HCT116 (cell line): ENCODE results near the gene HMGB4. TPM values are rescaled to one million over a fixed set of nuclear protein-coding genes. Genes with fewer than 3 reads are reported as not detected.

ENCODE experiments used
- ATAC-seq: fragments of 200-7000 bp; cut with Tn5 transposase; 2 replicates; pipeline ENCODE4 v1.9.1; 2020; ENCODE audit warnings: mild to moderate bottlenecking, moderate library complexity
- BruUV-seq: library from RNA; stranded (reverse); fragments of 400-500 nt; replicated peaks from 2 replicates; lab custom pipeline; 2021; lab: Mats Ljungman, UMichigan
- CTCF ChIA-PET: fragments of 300-600 bp; sonication (Branson Sonifier 250); formaldehyde crosslinking; loops from one replicate; lab custom pipeline; 2021; ENCODE audit warnings: antibody characterized with exemption; lab: Charles Lee
- POLR2A ChIA-PET: fragments of 300-600, 350-600 bp; sonication (Branson Sonifier 250); formaldehyde crosslinking; loops from one replicate; lab custom pipeline; 2021; ENCODE audit warnings: antibody characterized with exemption; lab: Charles Lee
- RAD21 ChIA-PET, 2 experiments: fragments of 300-600 bp; sonication (Branson Sonifier 250); formaldehyde crosslinking; loops; one replicate each; lab custom pipeline; 2023; ENCODE audit warnings: low total read pairs in 2 of 2; ENCODE audit not compliant: uncharacterized antibody in 2 of 2, unreplicated experiment in 2 of 2, low non-redundant PET in 1 of 2; lab: Charles Lee
- DNase-seq: peaks from one replicate; pipeline ENCODE4 v3.0.0-alpha.2; 2010; ENCODE audit warnings: low read depth, low spot score
- H2AFZ ChIP-seq: fragments of 200-600 bp; shearing (Covaris generic), sonication (generic); 2 replicates; pipeline ENCODE4 v1.6.1; 2017; ENCODE audit warnings: low read depth, mixed run types, mixed read lengths, antibody characterized with exemption, low read length; ENCODE audit not compliant: poor library complexity, severe bottlenecking
- H3K27ac ChIP-seq: 2 replicates; pipeline ENCODE4 v1.5.1; 2012; ENCODE audit warnings: low read depth, low read length
- H3K27me3 ChIP-seq: fragments of 200-600 bp; sonication (generic); 2 replicates; pipeline ENCODE4 v1.6.1; 2016; ENCODE audit warnings: mixed run types, low read length, mixed read lengths; ENCODE audit not compliant: insufficient read depth
- H3K36me3 ChIP-seq, 2 experiments: fragments of 200-500 bp in 1 of 2; fragments of 200-600 bp in 1 of 2; sonication (Bioruptor generic) in 1 of 2; sonication (generic) in 1 of 2; 2 replicates each; pipeline versions ENCODE4 v1.5.1 to v1.6.1; 2014 to 2016; ENCODE audit warnings: low read length in 2 of 2, inconsistent platforms in 1 of 2, mixed read lengths in 1 of 2, mixed run types in 1 of 2; ENCODE audit not compliant: insufficient read depth in 2 of 2, control insufficient read depth in 1 of 2
- H3K4me1 ChIP-seq, 2 experiments: fragments of 200-600 bp in 1 of 2; sonication (generic) in 1 of 2; 2 replicates each; pipeline versions ENCODE4 v1.5.1 to v1.6.1; 2012 to 2017; ENCODE audit warnings: low read length in 2 of 2, inconsistent platforms in 1 of 2, mild to moderate bottlenecking in 1 of 2, mixed read lengths in 1 of 2, mixed run types in 1 of 2, moderate library complexity in 1 of 2; ENCODE audit not compliant: insufficient read depth in 2 of 2, control insufficient read depth in 1 of 2
- H3K4me2 ChIP-seq: fragments of 200-600 bp; sonication (generic); 2 replicates; pipeline ENCODE4 v1.6.1; 2017; ENCODE audit warnings: mixed run types, low read length, mixed read lengths
- H3K4me3 ChIP-seq, 2 experiments: fragments of 200-600 bp in 1 of 2; sonication (generic) in 1 of 2; replicated peaks in 1 of 2; 2 replicates each; pipeline ENCODE4 v1.5.1; 2011 to 2016; ENCODE audit warnings: low read length in 2 of 2, control low read depth in 1 of 2, low read depth in 1 of 2, mild to moderate bottlenecking in 1 of 2, mixed read lengths in 1 of 2, mixed run types in 1 of 2
- H3K79me2 ChIP-seq: fragments of 200-600 bp; sonication (generic); 2 replicates; pipeline ENCODE4 v1.6.1; 2017; ENCODE audit warnings: mild to moderate bottlenecking, mixed run types, low read length, moderate library complexity, mixed read lengths; ENCODE audit not compliant: insufficient read depth
- H3K9ac ChIP-seq: fragments of 200-600 bp; sonication (generic); 2 replicates; pipeline ENCODE4 v1.6.1; 2016; ENCODE audit warnings: low read length, mixed read lengths
- H3K9me2 ChIP-seq: fragments of 200-600 bp; sonication (generic), shearing (Covaris generic); 2 replicates; pipeline ENCODE4 v1.6.1; 2017; ENCODE audit warnings: mixed run types, mild to moderate bottlenecking, moderate library complexity; ENCODE audit not compliant: insufficient read depth
- H3K9me3 ChIP-seq, 2 experiments: fragments of 200-500 bp in 1 of 2; fragments of 200-600 bp in 1 of 2; sonication (Bioruptor generic) in 1 of 2; sonication (generic) in 1 of 2; 2 replicates each; pipeline ENCODE4 v1.6.1; 2014 to 2017; ENCODE audit warnings: low read length in 2 of 2, mixed read lengths in 2 of 2, inconsistent platforms in 1 of 2, low read depth in 1 of 2, mild to moderate bottlenecking in 1 of 2, mixed run types in 1 of 2, moderate library complexity in 1 of 2; ENCODE audit not compliant: control insufficient read depth in 1 of 2, insufficient read depth in 1 of 2
- H4K20me1 ChIP-seq: fragments of 200-600 bp; sonication (generic), shearing (Covaris generic); 2 replicates; pipeline ENCODE4 v1.6.1; 2017; ENCODE audit warnings: mixed run types, mild to moderate bottlenecking, moderate library complexity; ENCODE audit not compliant: insufficient read depth
- FOSL1 ChIP-seq: IDR thresholded peaks from 2 replicates; pipeline ENCODE4 v1.6.1; 2012; ENCODE audit warnings: low read depth
- JUND ChIP-seq: IDR thresholded peaks from 2 replicates; pipeline ENCODE4 v1.6.1; 2012
- POLR2A ChIP-seq: IDR thresholded peaks from 2 replicates; pipeline ENCODE4 v1.7.0; 2011; ENCODE audit warnings: borderline replicate concordance; ENCODE audit not compliant: insufficient read depth, insufficient read length; ENCODE audit errors: extremely low read depth
- SP1 ChIP-seq: IDR thresholded peaks from 2 replicates; pipeline ENCODE4 v1.6.1; 2012; ENCODE audit warnings: low read depth
- SRF ChIP-seq: IDR thresholded peaks from 2 replicates; pipeline ENCODE4 v1.6.1; 2012; ENCODE audit warnings: low read depth
- TCF7L2 ChIP-seq: IDR thresholded peaks from 2 replicates; pipeline ENCODE4 v1.7.0; 2011; ENCODE audit warnings: borderline replicate concordance, inconsistent platforms; ENCODE audit not compliant: insufficient read depth, insufficient read length; ENCODE audit errors: extremely low read depth
- YY1 ChIP-seq: IDR thresholded peaks from 2 replicates; pipeline ENCODE4 v1.6.1; 2011; ENCODE audit warnings: low read length, low read depth, moderate library complexity, mild to moderate bottlenecking; ENCODE audit not compliant: insufficient replicate concordance; ENCODE audit errors: extremely low read depth
- intact Hi-C: fragments of 100-400 bp; cut with micrococcal nuclease; formaldehyde crosslinking; loops from 2 replicates; pipeline ENCODE4 v1.10.0; 2022
- total RNA-seq: library from RNA; stranded (reverse); gene quantifications from one replicate; pipeline ENCODE4 v1.2.1, GENCODE V29; 2021; ENCODE audit not compliant: unreplicated experiment
- TF ChIP-seq, protein P1 (sequence below): IDR thresholded peaks from 2 replicates; pipeline ENCODE4 v1.6.1; 2012
- TF ChIP-seq, protein P2 (sequence below): IDR thresholded peaks from 2 replicates; pipeline ENCODE4 v1.6.1; 2012; ENCODE audit warnings: low read depth

Gene HMGB4
- total RNA-seq, 1 experiment from 2014 or later: not detected

DNA sequence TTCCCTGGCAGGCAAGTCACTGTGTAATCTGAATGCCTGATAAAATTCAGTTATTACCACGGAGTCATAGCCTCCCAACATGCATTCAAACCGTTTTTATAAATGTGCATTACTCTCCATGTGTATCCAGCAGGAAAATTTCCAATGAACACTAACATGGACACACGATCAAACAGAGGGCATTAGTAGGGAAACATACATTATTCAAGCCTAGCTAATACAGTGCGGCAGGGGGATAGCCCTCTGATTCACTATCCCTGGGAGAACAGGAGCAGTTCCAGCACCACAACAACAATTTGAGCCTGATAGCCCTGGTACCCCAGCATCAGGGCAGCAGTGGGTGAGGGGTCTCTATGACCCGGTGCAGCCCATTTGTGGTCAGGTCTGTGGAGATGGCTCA lies 35.8 kb upstream of the HMGB4 start:
- Histone ChIP-seq H3K9ac (no peak overlapping the region), H3K36me3 (no peaks in the 10 kb centered on the region), H3K79me2 (no peaks in the 10 kb centered on the region)
- TF ChIP-seq YY1 (no peak), FOSL1 (no peak), SP1 (no peak), JUND (no peak), TCF7L2 (no peak), SRF (no peak), POLR2A (no peak)
- TF ChIP-seq, protein P1, sequence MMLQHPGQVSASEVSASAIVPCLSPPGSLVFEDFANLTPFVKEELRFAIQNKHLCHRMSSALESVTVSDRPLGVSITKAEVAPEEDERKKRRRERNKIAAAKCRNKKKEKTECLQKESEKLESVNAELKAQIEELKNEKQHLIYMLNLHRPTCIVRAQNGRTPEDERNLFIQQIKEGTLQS: no peak
- TF ChIP-seq, protein P2, sequence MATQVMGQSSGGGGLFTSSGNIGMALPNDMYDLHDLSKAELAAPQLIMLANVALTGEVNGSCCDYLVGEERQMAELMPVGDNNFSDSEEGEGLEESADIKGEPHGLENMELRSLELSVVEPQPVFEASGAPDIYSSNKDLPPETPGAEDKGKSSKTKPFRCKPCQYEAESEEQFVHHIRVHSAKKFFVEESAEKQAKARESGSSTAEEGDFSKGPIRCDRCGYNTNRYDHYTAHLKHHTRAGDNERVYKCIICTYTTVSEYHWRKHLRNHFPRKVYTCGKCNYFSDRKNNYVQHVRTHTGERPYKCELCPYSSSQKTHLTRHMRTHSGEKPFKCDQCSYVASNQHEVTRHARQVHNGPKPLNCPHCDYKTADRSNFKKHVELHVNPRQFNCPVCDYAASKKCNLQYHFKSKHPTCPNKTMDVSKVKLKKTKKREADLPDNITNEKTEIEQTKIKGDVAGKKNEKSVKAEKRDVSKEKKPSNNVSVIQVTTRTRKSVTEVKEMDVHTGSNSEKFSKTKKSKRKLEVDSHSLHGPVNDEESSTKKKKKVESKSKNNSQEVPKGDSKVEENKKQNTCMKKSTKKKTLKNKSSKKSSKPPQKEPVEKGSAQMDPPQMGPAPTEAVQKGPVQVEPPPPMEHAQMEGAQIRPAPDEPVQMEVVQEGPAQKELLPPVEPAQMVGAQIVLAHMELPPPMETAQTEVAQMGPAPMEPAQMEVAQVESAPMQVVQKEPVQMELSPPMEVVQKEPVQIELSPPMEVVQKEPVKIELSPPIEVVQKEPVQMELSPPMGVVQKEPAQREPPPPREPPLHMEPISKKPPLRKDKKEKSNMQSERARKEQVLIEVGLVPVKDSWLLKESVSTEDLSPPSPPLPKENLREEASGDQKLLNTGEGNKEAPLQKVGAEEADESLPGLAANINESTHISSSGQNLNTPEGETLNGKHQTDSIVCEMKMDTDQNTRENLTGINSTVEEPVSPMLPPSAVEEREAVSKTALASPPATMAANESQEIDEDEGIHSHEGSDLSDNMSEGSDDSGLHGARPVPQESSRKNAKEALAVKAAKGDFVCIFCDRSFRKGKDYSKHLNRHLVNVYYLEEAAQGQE: no peak
- TF ChIP-seq, all 23 proteins: peak for 0
- H3K9me2 ChIP-seq: no peaks in the 10 kb centered on the region
- no peaks in the 10 kb centered on the region for H3K9me3 ChIP-seq
- POLR2A ChIA-PET: no interaction called here
- H3K27ac ChIP-seq: no peak overlapping the region
- no peak overlapping the region for H3K4me2 ChIP-seq
- RAD21 ChIA-PET: no interaction called here
- intact Hi-C loops: no loop called here
- BruUV-seq: no TSS peak
- CTCF ChIA-PET: no interaction called here
- no peak overlapping the region for H2AFZ ChIP-seq
- no peak overlapping the region for H3K4me3 ChIP-seq
- H3K27me3 ChIP-seq: peaks cover 5% of the 10 kb centered on the region
- no peaks in the 10 kb centered on the region for H3K4me1 ChIP-seq
- ATAC-seq (no peak), DNase-seq (no peak)
- no peaks in the 10 kb centered on the region for H4K20me1 ChIP-seq
